GM12873 (cell line): ENCODE data around the gene FASTK.

Experiments used
- TF ChIP-seq, protein P1 (sequence below): IDR thresholded peaks from 2 replicates; pipeline ENCODE4 v1.5.1; 2012; ENCODE audit warnings: low read depth, mild to moderate bottlenecking, moderate library complexity, low read length, control low read depth; ENCODE audit not compliant: insufficient read depth; ENCODE audit errors: missing control alignments

FASTK gene

DNA sequence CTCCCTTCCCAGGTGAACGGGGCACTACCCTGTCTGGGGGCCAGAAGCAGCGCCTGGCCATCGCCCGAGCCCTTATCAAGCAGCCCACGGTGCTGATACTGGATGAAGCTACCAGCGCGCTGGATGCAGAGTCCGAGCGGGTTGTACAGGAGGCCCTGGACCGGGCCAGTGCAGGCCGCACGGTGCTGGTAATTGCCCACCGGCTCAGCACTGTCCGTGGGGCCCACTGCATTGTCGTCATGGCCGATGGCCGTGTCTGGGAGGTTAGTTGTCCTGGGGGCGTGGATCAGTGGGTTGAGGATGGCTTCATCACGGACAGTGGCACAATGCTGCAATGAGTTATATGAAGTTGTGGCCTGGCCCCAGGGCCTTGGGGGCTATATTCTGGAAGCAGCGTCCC lies 36.6 kb downstream of the FASTK start:
- TF ChIP-seq, protein P1, sequence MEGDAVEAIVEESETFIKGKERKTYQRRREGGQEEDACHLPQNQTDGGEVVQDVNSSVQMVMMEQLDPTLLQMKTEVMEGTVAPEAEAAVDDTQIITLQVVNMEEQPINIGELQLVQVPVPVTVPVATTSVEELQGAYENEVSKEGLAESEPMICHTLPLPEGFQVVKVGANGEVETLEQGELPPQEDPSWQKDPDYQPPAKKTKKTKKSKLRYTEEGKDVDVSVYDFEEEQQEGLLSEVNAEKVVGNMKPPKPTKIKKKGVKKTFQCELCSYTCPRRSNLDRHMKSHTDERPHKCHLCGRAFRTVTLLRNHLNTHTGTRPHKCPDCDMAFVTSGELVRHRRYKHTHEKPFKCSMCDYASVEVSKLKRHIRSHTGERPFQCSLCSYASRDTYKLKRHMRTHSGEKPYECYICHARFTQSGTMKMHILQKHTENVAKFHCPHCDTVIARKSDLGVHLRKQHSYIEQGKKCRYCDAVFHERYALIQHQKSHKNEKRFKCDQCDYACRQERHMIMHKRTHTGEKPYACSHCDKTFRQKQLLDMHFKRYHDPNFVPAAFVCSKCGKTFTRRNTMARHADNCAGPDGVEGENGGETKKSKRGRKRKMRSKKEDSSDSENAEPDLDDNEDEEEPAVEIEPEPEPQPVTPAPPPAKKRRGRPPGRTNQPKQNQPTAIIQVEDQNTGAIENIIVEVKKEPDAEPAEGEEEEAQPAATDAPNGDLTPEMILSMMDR, result no peak

DNA sequence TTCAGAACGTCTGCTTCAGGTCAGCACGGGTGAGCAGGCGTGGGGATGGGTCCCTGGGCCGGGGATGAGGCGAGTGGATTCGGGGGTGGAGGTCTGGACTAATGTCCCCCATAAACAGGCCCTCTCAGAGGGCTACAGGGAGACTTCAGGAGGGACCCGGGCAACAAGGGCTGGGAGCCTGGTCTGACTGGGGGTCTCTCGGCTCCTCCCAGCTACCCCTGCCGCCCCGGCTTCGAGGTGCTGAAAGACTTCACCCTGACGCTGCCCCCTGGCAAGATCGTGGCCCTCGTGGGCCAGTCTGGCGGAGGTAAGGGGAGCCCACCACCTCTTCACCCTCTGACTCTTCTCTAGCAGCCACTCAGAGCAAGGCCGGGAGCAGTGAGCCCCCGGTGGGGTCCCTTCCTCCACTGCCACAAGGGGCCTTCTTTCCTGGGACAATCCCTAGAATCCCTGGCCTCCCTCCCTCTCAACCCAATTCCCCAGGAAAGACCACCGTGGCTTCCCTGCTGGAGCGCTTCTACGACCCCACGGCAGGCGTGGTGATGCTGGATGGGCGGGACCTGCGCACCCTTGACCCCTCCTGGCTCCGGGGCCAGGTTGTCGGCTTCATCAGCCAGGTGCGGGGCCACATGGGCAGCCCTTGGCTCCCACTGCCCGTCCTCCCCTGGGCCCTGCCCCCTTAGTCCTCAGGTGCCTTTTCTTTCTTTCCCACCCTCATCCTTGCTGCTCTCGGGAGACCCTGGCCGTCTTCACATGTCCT lies 39.8 kb downstream of the FASTK start:
- TF ChIP-seq, protein P1, result no peak

DNA sequence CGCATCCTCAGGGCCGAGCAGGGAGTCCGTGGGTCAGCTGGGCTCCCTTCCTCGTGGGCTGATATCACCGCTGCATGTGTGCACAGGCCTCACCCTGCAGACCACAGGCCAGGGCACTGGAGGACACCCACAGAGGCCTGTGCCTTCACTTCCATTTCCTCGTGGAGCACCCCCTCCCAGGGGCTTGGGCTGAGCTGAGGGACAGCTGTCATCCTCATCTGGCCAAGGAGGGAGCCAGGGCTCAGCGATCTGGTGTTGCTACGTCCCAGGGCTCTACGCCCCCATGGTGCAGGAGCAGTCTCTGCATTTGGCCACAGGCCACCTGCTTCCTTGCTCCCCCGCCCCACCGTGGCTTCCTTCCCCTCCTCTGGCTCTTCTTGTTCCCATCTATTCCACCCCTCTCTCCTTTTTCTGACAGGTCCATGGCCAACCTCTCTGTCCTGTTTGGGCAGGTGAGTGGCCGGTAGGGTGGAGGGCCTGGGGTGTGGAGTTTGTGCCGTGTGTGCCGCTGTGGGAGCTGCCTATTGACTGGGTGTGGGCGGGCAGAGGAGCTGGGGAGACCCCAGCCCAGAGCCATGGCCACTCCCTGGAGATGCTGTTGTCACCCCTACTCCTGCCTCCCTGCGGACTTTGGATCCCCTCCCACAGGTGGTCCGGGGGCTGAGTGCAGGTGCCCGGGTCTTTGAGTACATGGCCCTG lies 40.6 kb downstream of the FASTK start:
- TF ChIP-seq, protein P1, result no peak

DNA sequence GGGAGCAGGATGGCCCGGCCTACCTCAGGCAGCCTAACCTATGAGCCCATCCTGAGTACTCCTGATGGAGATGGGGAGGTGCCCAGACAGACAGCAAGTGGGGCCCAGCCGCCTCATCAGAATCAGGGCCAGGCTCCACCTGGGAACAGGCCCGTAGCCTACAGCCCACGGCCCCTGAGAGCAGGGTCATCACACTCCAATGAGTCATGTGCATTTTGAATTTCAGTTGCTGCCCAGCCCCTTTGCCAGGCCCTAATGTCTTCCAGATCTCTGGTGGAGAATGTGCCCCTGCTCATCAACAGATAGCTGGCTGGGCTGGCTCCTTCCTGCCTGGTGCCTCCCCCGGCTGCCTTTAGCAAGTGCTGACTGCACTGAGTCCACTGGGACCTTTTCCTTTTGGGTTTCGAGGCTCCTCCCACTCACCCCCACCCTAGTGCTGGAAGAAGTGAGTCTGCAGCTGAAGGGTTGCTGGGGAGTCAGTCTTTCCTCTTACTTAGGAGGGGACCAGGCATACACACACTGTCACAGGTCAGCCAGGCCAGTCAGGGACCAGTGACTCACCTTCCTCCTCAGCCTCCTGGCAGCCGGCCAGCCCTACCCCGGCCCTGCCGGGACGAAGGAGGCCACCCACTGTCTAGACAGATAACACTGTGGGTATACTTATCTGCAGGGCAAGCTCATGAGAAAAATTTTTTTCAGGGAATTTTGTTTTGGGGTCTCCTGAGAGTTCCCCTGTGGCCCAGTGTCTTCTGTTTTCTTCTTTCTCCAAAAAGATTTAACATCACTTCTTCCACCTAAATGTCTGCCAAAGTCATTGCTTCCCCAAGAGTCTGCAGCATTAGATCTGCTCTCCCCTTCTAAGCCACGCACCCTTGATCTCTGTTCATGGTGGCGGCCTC lies 41.4 kb downstream of the FASTK start:
- TF ChIP-seq, protein P1, result no peak

DNA sequence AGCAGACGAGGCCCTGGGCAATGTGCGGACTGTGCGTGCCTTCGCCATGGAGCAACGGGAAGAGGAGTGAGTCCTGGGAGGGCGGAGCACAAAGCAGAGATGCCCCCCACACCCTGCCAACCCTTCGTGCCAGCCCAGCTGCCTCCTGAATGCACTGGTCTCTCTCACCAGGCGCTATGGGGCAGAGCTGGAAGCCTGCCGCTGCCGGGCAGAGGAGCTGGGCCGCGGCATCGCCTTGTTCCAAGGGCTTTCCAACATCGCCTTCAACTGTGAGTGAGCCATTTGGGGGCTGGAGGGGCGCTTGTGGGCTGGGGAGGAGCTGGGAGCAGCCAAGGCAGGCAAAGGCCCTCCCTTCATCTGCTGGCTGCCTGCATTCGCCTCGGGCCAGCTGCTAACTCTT lies 44.7 kb downstream of the FASTK start:
- TF ChIP-seq, protein P1, result no peak

DNA sequence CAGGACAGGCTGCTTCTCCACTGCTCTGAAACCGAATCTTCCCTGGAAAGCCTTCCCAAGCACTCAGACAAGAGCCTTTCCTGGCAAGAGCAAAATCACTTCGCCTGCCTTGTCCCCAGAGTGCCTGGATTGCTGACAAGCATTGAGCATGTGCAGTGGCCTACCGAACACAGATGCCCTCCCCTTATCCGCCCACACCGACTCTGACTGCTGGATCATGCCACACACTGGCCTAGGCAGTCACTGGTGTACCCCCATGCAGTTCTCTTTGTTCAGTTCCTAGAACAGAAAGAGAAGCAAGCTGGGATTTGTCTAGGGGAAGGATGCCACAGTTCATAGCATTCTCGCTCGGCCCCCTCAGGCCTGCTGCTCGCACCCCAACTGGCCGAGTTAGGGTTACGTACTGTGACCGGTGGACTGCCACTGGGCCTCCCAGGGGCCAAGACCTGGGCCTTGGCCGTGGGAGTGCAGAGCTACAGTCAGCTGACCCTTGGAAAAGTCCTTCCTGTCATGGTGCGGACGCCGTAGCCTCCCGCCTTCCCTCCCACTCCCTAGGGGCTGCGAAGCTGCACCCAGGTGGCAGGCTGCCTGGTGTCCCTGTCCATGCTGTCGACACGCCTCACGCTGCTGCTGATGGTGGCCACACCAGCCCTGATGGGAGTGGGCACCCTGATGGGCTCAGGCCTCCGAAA lies 45.4 kb downstream of the FASTK start:
- TF ChIP-seq, protein P1, result no peak
